A673 (cell line): ENCODE data around the gene GDF15. TPM values are rescaled to one million over a fixed set of nuclear protein-coding genes. Genes with fewer than 3 reads are reported as not detected.
A peak's percentile ranks its signal among the peaks of the same experiment; 100 is the strongest.

Source experiments
- BruUV-seq: library from RNA; stranded (reverse); fragments of 400-500 nt; replicated peaks from 2 replicates; lab custom pipeline; 2021; lab: Mats Ljungman, UMichigan
- CTCF ChIA-PET: fragments of 300-600 bp; sonication (Branson Sonifier 250); formaldehyde crosslinking; loops from one replicate; lab custom pipeline; 2022; ENCODE audit warnings: antibody characterized with exemption; lab: Charles Lee
- POLR2A ChIA-PET: fragments of 300-600 bp; sonication (Branson Sonifier 250); formaldehyde crosslinking; loops from one replicate; lab custom pipeline; 2022; ENCODE audit warnings: antibody characterized with exemption; ENCODE audit not compliant: low non-redundant PET; lab: Charles Lee
- DNase-seq: peaks from one replicate; pipeline ENCODE4 v3.0.0-alpha.2; 2015; ENCODE audit warnings: low spot score
- H3K27ac ChIP-seq: fragments of 200-600 bp; sonication (generic); 2 replicates; pipeline ENCODE4 v1.5.1; 2016; ENCODE audit warnings: mixed run types, low read depth, mild to moderate bottlenecking, mixed read lengths, antibody characterized with exemption, low read length; ENCODE audit not compliant: poor library complexity, severe bottlenecking
- H3K27me3 ChIP-seq: fragments of 200-600 bp; sonication (generic); replicated peaks from 2 replicates; pipeline ENCODE4 v1.6.1; 2017; ENCODE audit warnings: mixed run types, low read depth, mild to moderate bottlenecking, mixed read lengths, antibody characterized with exemption, low read length; ENCODE audit not compliant: insufficient read depth, poor library complexity
- H3K36me3 ChIP-seq: fragments of 200-600 bp; sonication (generic); 2 replicates; pipeline ENCODE4 v1.6.1; 2016; ENCODE audit warnings: mixed run types, mild to moderate bottlenecking, mixed read lengths, antibody characterized with exemption, low read length; ENCODE audit not compliant: insufficient read depth, poor library complexity, severe bottlenecking
- H3K4me1 ChIP-seq: fragments of 200-600 bp; sonication (generic); 2 replicates; pipeline ENCODE4 v1.6.1; 2017; ENCODE audit warnings: mixed run types, mild to moderate bottlenecking, mixed read lengths, antibody characterized with exemption, low read length; ENCODE audit not compliant: insufficient read depth, poor library complexity, severe bottlenecking
- H3K4me3 ChIP-seq: fragments of 200-600 bp; sonication (generic); 2 replicates; pipeline ENCODE4 v1.5.1; 2016; ENCODE audit warnings: low read depth, mixed run types, mild to moderate bottlenecking, mixed read lengths, low read length; ENCODE audit not compliant: poor library complexity, severe bottlenecking
- H3K9me3 ChIP-seq: fragments of 200-600 bp; sonication (generic); 2 replicates; pipeline ENCODE4 v1.6.1; 2016; ENCODE audit warnings: mixed run types, low read depth, mild to moderate bottlenecking, mixed read lengths, antibody characterized with exemption, low read length; ENCODE audit not compliant: poor library complexity, severe bottlenecking
- CTCF ChIP-seq: fragments of 300-800, 200-600 bp; sonication (generic); conservative IDR thresholded peaks from 2 replicates; pipeline ENCODE4 v1.5.1; 2017; ENCODE audit warnings: low read depth, mild to moderate bottlenecking, antibody characterized with exemption, low read length, moderate library complexity, mixed read lengths
- EZH2 ChIP-seq: fragments of 200-600 bp; sonication (generic); IDR thresholded peaks from 2 replicates; pipeline ENCODE4 v1.6.1; 2017; ENCODE audit warnings: borderline replicate concordance, low read depth, mild to moderate bottlenecking, mixed read lengths, antibody characterized with exemption, low read length; ENCODE audit not compliant: poor library complexity, severe bottlenecking
- intact Hi-C: fragments of 100-400 bp; cut with micrococcal nuclease; formaldehyde crosslinking; loops from one replicate; pipeline ENCODE4 v1.10.0; 2022; ENCODE audit not compliant: unreplicated experiment
- total RNA-seq: library from RNA; stranded (reverse); gene quantifications from 2 replicates; pipeline ENCODE4 v1.2.3, GENCODE V29; 2021

Gene GDF15
- total RNA-seq, 1 experiment from 2014 or later, result 4.0 TPM

- Histone ChIP-seq H3K4me1 (peaks cover 84% of the 10 kb centered on the region), H3K36me3 (no peaks in the 10 kb centered on the region), H3K4me3 (peak within 1 kb of the TSS; percentile 88), H3K27ac (peak within 1 kb of the TSS; percentile 99), H3K27me3 (no peaks in the 10 kb centered on the region), H3K9me3 (no peaks in the 10 kb centered on the region)
- intact Hi-C loops, result loop anchor here (5.0 kb wide), 1 partner anchor 217 kb away; the partner anchor contains the start of gene RAB3A
- POLR2A ChIA-PET, result interaction anchor here (0.7 kb wide), 1 partner anchor 112 kb away, joined by 3 read pairs; no protein-coding TSS in a partner anchor
- TF ChIP-seq EZH2 (no peak), CTCF (no peak; the same call in 1 of the 2 replicates)
- DNase-seq, result peak; percentile 93
- CTCF ChIA-PET, result interaction anchor here (1.2 kb wide), 1 partner anchor 10 kb away, joined by 6 read pairs; no protein-coding TSS in a partner anchor
- BruUV-seq, result no TSS peak
These were observed 33.3 kb downstream of the GDF15 start, which contains the start of gene SSBP4 for GRCh38 chr19:18419195-18419698. Gene SSBP4 (plus strand): TSS chr19:18419398. CDS start chr19:18419649, 251 bp downstream.

- POLR2A ChIA-PET, result no interaction called here
- Histone ChIP-seq H3K36me3 (no peaks in the 10 kb centered on the region), H3K27me3 (no peaks in the 10 kb centered on the region), H3K9me3 (no peaks in the 10 kb centered on the region), H3K27ac (peak overlapping the region; percentile 99), H3K4me3 (peak overlapping the region; percentile 88), H3K4me1 (peaks cover 83% of the 10 kb centered on the region)
- no TSS peak for BruUV-seq
- intact Hi-C loops, result loop anchor here (5.0 kb wide), 1 partner anchor 218 kb away; the partner anchor contains the start of gene RAB3A
- TF ChIP-seq CTCF (no peak), EZH2 (no peak)
- CTCF ChIA-PET, result interaction anchor here (1.2 kb wide), 1 partner anchor 9 kb away, joined by 6 read pairs; no protein-coding TSS in a partner anchor
- DNase-seq, result peak; percentile 62
These were observed 33.9 kb downstream of the GDF15 start for GRCh38 chr19:18419699-18420460.

- Histone ChIP-seq H3K36me3 (peaks cover 2% of the 10 kb centered on the region), H3K9me3 (no peaks in the 10 kb centered on the region), H3K4me3 (peak overlapping the region; percentile 88), H3K27ac (peak overlapping the region; percentile 99), H3K27me3 (no peaks in the 10 kb centered on the region), H3K4me1 (peaks cover 79% of the 10 kb centered on the region)
- intact Hi-C loops, result no loop called here
- TF ChIP-seq CTCF (no peak), EZH2 (no peak)
- POLR2A ChIA-PET, result no interaction called here
- no TSS peak for BruUV-seq
- CTCF ChIA-PET, result no interaction called here
- no peak for DNase-seq
These were observed 35.0 kb downstream of the GDF15 start for GRCh38 chr19:18420930-18421329.
